Panc1 (cell line): ENCODE data around the gene PNLIPRP2. TPM values are rescaled to one million over a fixed set of nuclear protein-coding genes. Genes with fewer than 3 reads are reported as not detected.

Source experiments
- ATAC-seq: fragments of 200-7000 bp; cut with Tn5 transposase; 2 replicates; pipeline ENCODE4 v1.9.1; 2020; ENCODE audit warnings: mild to moderate bottlenecking, moderate library complexity
- BruUV-seq: library from RNA; stranded (reverse); fragments of 400-500 nt; replicated peaks from 2 replicates; lab custom pipeline; 2021; lab: Mats Ljungman, UMichigan
- CTCF ChIA-PET: fragments of 300-600 bp; sonication (Branson Sonifier 250); formaldehyde crosslinking; loops from one replicate; lab custom pipeline; 2022; ENCODE audit warnings: antibody characterized with exemption; lab: Charles Lee
- POLR2A ChIA-PET: fragments of 300-600 bp; sonication (Branson Sonifier 250); formaldehyde crosslinking; loops from one replicate; lab custom pipeline; 2022; ENCODE audit warnings: antibody characterized with exemption; lab: Charles Lee
- DNase-seq: peaks from one replicate; pipeline ENCODE4 v3.0.0-alpha.2; 2010; ENCODE audit warnings: low read depth, low spot score
- H3K27ac ChIP-seq: 2 replicates; pipeline ENCODE4 v1.5.1; 2011; ENCODE audit warnings: mild to moderate bottlenecking, low read length, inconsistent platforms
- H3K27me3 ChIP-seq: fragments of 200-500 bp; sonication (Bioruptor generic); 2 replicates; pipeline ENCODE4 v1.6.0; 2014; ENCODE audit warnings: low read length, inconsistent platforms; ENCODE audit not compliant: control insufficient read depth, insufficient read depth
- H3K36me3 ChIP-seq: fragments of 200-500 bp; sonication (Bioruptor generic); 2 replicates; pipeline ENCODE4 v1.5.1; 2014; ENCODE audit warnings: inconsistent platforms, mild to moderate bottlenecking, low read length, moderate library complexity; ENCODE audit not compliant: control insufficient read depth, insufficient read depth
- H3K4me1 ChIP-seq: 2 replicates; pipeline ENCODE4 v1.5.1; 2011; ENCODE audit warnings: inconsistent platforms, mild to moderate bottlenecking, low read length, moderate library complexity; ENCODE audit not compliant: control insufficient read depth, insufficient read depth
- H3K4me3 ChIP-seq, 2 experiments: 2 replicates each; pipeline ENCODE4 v1.5.1; 2011 to 2012; ENCODE audit warnings: low read depth in 2 of 2, low read length in 2 of 2, mild to moderate bottlenecking in 2 of 2, inconsistent platforms in 1 of 2, moderate library complexity in 1 of 2
- H3K9me3 ChIP-seq: fragments of 200-500 bp; sonication (Bioruptor generic); 2 replicates; pipeline ENCODE4 v1.5.1; 2014; ENCODE audit warnings: low read depth, mild to moderate bottlenecking, inconsistent platforms, low read length, moderate library complexity; ENCODE audit not compliant: control insufficient read depth, insufficient read depth
- POLR2AphosphoS5 ChIP-seq: IDR thresholded peaks from 2 replicates; pipeline ENCODE4 v1.6.1; 2012; ENCODE audit warnings: mild to moderate bottlenecking, low read depth, low read length, moderate library complexity
- SIN3A ChIP-seq: IDR thresholded peaks from 2 replicates; pipeline ENCODE4 v1.6.1; 2012; ENCODE audit warnings: low read depth, mild to moderate bottlenecking, low read length, moderate library complexity, borderline replicate concordance; ENCODE audit not compliant: insufficient read depth
- TCF7L2 ChIP-seq: IDR thresholded peaks from 2 replicates; pipeline ENCODE4 v1.6.1; 2011; ENCODE audit warnings: mild to moderate bottlenecking, low read depth, low read length, inconsistent platforms
- in situ Hi-C: cut with HindIII; loops from 2 replicates; pipeline ENCODE4 v1.10.0; 2016; ENCODE audit warnings: low sequenced_read_pairs, low pct_unique_long_range_greater_than_20kb
- intact Hi-C: fragments of 100-400 bp; cut with micrococcal nuclease; formaldehyde crosslinking; loops from one replicate; pipeline ENCODE4 v1.10.0; 2022; ENCODE audit not compliant: unreplicated experiment
- total RNA-seq: library from RNA; stranded (reverse); gene quantifications from one replicate; pipeline ENCODE4 v1.2.1, GENCODE V29; 2021; ENCODE audit not compliant: unreplicated experiment
- TF ChIP-seq, protein P1 (sequence below): fragments of 450-650 bp; IDR thresholded peaks from 2 replicates; pipeline ENCODE4 v1.5.1; 2017; ENCODE audit warnings: mild to moderate bottlenecking
- TF ChIP-seq, protein P2 (sequence below), 2 experiments: IDR thresholded peaks; 2 replicates each; pipeline ENCODE4 v1.6.1; 2011 to 2012; ENCODE audit warnings: low read depth in 2 of 2, control low read depth in 1 of 2, low read length in 1 of 2, mild to moderate bottlenecking in 1 of 2, moderate library complexity in 1 of 2; ENCODE audit not compliant: insufficient read depth in 1 of 2

The PNLIPRP2 gene
- total RNA-seq, 1 experiment from 2014 or later = 0.72 TPM

DNA sequence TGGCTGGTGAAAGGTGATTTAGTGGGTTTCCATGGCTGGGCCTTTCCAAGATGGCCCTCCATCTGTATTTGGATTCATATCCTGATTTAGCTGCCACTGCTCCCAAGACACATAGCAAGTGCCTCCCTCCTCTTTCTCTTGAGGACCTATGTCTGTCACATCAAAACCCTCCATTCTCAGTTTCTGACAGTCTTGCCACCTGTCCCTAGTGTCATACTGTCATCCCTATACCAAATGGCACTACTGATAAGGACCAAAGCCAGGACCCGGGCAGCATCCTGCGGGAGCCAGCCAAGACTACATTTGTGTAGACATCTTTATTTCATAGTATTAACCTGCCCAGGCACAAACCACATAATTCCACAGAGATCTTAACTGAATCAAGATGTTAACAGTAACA, 34.8 kb downstream of the PNLIPRP2 start:
- POLR2A ChIA-PET = no interaction called here
- Histone ChIP-seq H3K9me3 (no peaks in the 10 kb centered on the region), H3K27ac (no peak overlapping the region), H3K36me3 (no peaks in the 10 kb centered on the region), H3K4me3 (no peak overlapping the region), H3K4me1 (no peaks in the 10 kb centered on the region), H3K27me3 (0 out of 2 replicates have a peak, but pooled peaks cover 9% of the 10 kb centered on the region)
- no peak for ATAC-seq
- no peak for DNase-seq
- TF ChIP-seq SIN3A (no peak), TCF7L2 (no peak), POLR2AphosphoS5 (no peak)
- TF ChIP-seq, protein P1, sequence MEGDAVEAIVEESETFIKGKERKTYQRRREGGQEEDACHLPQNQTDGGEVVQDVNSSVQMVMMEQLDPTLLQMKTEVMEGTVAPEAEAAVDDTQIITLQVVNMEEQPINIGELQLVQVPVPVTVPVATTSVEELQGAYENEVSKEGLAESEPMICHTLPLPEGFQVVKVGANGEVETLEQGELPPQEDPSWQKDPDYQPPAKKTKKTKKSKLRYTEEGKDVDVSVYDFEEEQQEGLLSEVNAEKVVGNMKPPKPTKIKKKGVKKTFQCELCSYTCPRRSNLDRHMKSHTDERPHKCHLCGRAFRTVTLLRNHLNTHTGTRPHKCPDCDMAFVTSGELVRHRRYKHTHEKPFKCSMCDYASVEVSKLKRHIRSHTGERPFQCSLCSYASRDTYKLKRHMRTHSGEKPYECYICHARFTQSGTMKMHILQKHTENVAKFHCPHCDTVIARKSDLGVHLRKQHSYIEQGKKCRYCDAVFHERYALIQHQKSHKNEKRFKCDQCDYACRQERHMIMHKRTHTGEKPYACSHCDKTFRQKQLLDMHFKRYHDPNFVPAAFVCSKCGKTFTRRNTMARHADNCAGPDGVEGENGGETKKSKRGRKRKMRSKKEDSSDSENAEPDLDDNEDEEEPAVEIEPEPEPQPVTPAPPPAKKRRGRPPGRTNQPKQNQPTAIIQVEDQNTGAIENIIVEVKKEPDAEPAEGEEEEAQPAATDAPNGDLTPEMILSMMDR = no peak
- TF ChIP-seq, protein P2, sequence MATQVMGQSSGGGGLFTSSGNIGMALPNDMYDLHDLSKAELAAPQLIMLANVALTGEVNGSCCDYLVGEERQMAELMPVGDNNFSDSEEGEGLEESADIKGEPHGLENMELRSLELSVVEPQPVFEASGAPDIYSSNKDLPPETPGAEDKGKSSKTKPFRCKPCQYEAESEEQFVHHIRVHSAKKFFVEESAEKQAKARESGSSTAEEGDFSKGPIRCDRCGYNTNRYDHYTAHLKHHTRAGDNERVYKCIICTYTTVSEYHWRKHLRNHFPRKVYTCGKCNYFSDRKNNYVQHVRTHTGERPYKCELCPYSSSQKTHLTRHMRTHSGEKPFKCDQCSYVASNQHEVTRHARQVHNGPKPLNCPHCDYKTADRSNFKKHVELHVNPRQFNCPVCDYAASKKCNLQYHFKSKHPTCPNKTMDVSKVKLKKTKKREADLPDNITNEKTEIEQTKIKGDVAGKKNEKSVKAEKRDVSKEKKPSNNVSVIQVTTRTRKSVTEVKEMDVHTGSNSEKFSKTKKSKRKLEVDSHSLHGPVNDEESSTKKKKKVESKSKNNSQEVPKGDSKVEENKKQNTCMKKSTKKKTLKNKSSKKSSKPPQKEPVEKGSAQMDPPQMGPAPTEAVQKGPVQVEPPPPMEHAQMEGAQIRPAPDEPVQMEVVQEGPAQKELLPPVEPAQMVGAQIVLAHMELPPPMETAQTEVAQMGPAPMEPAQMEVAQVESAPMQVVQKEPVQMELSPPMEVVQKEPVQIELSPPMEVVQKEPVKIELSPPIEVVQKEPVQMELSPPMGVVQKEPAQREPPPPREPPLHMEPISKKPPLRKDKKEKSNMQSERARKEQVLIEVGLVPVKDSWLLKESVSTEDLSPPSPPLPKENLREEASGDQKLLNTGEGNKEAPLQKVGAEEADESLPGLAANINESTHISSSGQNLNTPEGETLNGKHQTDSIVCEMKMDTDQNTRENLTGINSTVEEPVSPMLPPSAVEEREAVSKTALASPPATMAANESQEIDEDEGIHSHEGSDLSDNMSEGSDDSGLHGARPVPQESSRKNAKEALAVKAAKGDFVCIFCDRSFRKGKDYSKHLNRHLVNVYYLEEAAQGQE (IDR thresholded peaks at IDR 0.05; ENCODE audit: insufficient read depth in 1 of 2, low read depth in 2 of 2, low read length in 1 of 2) = no peak
- in situ Hi-C loops = no loop called here
- CTCF ChIA-PET = no interaction called here
- BruUV-seq = no TSS peak
- intact Hi-C loops = no loop called here

DNA sequence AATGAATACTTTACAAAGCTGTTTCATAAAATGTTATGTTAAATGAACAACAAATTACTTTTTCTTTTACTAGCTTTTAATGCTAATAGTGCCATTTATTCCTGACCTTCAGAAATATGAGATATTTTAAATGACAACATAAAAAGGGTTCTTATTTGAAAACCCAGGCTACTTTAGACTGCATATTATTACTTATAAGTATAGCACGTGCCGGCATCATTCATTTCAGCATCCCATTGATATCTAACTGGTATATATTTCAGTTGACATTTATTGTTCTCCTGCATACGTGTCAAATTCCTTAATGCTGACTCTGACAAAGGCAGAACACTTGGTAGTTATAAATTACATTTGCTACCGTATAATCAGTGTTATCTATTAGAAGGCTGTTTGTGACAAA, 35.3 kb downstream of the PNLIPRP2 start:
- ChIA-PET CTCF (no interaction called here), POLR2A (interaction anchor here (0.6 kb wide), 1 partner anchor 515 kb away, joined by 8 read pairs; no protein-coding TSS in a partner anchor)
- Histone ChIP-seq H3K4me3 (no peak overlapping the region), H3K27ac (no peak overlapping the region), H3K36me3 (no peaks in the 10 kb centered on the region), H3K27me3 (0 out of 2 replicates have a peak, but pooled peaks cover 9% of the 10 kb centered on the region), H3K9me3 (no peaks in the 10 kb centered on the region), H3K4me1 (no peaks in the 10 kb centered on the region)
- TF ChIP-seq POLR2AphosphoS5 (no peak), TCF7L2 (no peak), SIN3A (no peak)
- TF ChIP-seq, protein P2 (IDR thresholded peaks at IDR 0.05; ENCODE audit: insufficient read depth in 1 of 2, low read depth in 2 of 2, low read length in 1 of 2) = no peak
- TF ChIP-seq, protein P1 = no peak
- in situ Hi-C loops (no loop called here), intact Hi-C loops (no loop called here)
- ATAC-seq (no peak), DNase-seq (no peak)
- BruUV-seq = no TSS peak
